GM19023 (cell line): Measurements from ENCODE around the gene CREB3L1.
"Not testable (repeated sequence)": the region's sequence is repeated elsewhere in the genome, so short reads cannot be mapped to it uniquely, and the experiment has no call there.

ENCODE experiments used
- ATAC-seq: cut with Tn5 transposase; IDR thresholded peaks from one replicate; pipeline ENCODE4 v1.9.1; 2021; ENCODE audit warnings: mild to moderate bottlenecking, moderate library complexity; ENCODE audit not compliant: unreplicated experiment

Gene CREB3L1

DNA sequence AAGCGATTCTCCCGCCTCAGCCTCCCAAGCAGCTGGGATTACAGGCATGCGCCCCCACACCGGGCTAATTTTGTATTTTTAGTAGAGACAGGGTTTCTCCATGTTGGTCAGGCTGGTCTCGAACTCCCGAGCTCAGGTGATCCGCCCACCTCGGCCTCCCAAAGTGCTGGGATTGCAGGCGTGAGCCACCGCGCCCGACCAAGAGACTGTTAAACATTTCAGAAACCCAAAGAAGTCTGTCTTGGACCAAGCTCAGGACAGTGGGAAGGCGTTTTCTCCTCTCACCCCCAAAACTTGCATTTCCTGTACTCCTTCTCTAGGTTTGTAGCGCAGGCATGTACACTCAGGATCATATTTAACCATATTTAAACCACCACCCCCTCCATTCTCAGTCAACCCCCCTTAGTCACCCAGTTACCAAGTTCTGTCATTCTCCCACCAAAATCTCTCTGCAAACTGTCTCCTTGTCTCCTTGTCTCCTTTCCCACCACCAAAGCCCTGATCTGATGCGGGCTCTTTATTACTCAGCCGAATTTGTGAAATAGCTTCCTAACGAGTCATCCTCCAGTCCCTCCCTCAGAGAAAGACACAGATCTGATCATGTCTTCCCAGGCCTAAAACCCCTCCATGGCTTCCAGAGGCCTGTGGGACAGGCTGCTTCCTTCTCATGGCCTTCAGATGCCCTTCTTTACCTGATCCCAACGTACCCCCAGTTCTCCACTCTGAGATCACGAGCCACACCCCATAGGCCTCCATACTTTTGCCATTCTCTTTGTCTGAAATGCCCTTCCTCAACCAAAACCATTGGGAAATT lies 29.0 kb upstream of the CREB3L1 start:
- no peak for ATAC-seq

DNA sequence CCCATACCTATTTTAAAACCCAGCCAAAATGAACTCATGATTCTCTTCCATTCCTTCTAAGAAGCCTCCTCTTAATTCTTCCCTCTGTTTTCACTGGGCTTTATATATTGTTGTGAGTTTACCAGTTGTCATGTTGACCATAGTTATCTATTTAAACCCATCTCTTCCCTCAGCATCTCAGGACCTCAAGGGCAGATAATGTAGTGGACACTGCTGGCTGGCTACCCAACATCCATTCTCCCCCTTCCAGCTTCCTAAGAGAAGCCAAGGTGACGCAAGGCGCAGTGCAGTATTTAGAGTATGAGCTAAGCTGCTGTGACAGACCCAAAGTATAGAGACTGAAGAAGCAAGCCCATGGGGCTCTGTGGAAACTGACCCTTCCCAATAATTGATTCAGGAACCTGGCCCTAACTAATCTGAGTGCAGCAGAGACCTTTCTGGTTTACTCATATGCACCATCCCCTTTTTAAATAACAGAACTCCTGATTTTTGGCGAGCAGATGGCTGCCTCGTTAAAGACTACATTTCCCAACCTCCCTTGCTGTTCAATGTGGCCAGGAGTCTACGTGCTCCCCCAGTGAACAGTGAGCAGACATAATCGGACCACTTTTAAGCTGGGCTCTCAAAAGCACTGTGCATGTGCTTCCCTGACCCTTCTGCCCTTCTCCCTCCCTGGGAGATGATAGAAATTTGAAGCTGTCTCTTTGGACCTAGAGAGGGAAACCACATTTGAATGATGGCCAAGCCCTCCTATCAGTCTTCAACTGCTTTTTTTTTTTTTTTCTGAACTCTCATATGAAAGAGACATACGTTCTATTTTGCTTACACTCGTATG lies 28.1 kb upstream of the CREB3L1 start:
- ATAC-seq = no peak

DNA sequence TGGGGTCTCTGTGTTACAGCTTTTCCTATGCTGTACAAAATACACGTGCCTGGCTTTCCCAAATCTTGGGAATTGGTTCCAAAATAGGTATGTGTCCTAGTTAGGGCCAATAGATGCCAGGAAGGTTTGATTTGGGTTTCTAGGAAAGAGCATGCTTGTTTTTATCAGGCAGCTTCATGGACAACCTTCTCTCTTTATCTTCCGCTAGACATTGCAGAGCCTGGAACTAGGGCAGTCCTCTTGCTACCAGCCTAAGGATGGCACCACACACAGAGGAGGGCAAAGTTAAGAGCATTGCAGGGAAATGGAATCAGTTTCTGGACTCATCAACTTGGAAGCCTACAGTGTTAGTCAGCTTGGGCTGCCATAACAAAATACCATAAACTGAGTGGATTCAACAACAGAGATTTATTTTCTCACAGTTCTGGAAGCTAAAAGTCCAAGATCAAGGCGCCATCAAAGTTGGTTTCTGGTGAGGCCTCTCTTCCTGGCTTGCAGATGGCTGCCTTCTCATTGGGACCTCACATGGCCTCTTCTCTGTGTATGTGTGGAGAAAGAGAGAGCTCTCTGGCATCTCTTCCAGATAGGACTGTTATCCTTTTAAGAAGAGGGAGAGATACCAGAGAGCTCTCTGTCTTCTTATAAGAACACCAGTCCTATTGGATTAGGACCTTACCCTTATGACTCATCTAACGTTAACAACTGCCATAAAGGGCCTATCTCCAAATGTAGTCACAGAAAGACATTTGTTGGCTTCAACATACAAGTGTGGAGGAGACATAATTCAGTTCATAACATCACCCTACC lies 27.3 kb upstream of the CREB3L1 start:
- ATAC-seq = no peak

DNA sequence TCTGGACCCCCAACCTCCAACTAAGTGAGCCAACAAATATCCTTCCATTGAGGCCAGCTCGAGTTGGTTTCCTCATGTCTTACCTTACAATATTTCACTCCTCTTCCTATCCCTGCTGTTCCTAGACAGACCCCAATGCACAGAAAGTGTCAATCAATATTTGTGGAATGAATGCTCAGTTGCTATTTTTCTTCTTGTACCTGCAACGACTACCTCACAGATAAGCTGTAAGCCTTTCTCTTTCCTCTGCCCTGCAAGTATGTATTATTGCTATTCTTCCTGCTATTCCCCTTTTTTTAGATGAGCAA lies 26.8 kb upstream of the CREB3L1 start:
- ATAC-seq = no peak

DNA sequence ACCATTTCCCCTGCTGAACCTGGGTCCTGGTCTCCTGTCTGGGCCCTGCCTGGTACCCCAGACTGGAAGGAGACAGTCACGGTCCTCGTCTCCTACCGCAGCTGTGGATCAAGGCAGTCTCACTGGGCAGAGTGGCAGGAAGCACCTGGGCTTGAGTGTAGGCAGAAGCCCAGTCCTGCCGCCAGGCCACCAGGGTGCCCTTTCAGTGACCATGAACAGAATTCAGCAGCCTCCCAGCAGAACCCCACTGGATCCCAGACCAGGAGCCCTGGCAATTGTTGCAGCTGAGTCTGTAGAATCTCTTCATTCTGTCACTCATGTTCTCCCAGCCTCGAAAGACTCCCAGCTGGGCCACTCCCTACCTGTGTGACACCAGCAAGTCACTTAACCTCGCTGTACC lies 25.5 kb upstream of the CREB3L1 start:
- ATAC-seq = no peak

DNA sequence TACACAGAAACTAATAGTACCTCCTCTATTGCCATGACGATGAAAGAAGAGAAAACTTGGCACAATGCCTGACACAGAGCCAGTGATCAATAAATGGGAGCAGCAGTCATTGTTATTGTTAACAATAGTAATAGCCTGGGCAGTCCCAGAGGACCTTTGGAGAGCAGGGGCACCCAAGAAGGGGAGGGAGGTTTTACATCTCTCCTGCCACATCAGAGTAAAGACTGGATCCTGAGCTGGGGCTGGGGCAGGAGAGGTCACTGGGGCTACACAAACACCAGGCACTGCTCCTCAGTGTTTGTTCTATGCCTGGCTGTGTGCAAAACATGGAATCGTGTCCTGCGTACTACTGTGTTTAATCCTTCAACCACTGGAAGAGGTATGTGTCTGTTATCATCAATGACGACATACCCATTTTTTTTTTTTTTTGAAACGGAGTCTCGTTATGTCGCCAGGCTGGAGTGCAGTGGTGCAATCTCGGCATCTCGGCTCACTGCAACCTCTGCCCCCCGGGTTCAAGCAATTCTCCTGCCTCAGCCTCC lies 25.0 kb upstream of the CREB3L1 start:
- ATAC-seq = no peak

DNA sequence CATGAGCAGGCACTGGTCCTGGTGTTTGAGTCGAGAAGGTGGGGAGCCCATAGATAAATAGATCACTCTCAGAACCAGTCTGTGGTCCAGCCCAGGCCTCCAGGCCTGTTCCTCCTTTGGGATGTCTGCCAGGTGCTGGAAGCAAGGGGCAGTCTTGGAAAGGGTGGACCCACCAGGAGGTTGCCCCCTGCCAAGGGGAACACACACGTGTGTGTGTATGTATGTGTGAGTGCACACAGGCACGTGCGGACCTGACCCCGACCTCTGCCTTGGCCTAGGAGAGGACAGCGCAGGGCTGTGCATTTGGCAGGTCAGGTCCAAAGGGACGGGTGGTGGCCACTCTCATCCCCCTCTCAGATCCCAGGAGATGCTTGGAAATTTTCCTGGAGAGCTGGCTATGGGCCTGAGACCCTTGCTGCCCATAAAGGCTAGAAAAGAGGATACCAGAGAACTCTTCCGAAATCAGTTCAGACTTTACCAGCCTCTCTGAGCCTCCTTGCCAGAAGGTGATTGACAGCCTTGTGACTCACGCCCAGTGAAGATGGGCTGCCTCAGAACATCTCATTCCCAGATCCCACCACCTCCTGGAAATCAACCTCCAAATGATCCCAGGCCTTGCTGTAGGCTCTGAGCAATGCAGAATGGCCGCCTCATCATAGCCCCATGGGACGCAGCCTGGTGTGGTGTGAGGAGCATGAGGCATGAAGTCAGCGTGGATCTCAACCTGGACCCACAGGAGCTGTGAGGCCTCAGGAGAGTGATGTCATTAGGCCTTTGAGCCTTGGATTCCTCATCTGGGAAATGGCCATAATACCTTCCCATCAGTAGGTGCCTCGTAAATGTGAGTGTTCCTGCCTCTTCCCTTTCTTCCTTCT lies 24.0 kb upstream of the CREB3L1 start:
- ATAC-seq = no peak

DNA sequence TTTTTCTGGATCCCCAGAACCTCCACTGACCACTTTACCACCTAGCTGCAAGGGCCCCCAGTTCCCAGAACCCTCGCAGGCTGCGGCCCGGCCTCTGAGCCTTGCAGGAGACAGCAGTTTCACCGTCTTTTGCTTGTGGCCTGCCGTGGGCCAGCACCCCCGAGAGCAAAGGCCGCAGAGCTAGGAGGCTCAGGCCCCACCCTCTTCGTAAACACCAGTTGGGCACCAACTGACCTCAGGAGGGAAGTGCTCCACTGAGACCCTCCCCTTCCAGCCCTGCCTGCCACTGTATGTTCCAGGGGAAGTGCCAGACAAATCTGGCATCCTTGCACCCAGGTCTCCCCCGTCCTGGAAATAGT lies 23.4 kb upstream of the CREB3L1 start:
- no peak for ATAC-seq

DNA sequence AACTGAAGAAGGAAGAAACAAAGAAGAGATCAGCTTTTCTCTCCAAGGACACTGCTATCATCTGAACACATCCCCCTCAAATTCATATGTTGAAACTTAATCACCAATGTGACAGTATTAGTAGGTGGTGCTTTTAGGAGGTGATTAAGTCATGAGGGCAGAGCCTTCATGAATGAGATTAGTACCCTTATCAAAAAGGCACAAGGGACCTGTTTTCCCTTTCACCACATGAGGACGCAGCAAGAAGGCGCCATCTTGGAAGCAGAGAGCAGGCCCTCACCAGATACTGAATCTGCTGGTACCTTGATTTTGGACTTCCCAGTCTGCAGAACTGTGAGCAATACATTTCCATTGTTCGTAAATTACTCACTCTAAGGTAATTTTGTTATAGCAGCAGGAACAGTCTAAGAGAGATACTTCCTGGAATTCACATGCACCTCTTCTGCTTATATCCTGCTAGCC lies 20.9 kb upstream of the CREB3L1 start:
- ATAC-seq = no peak

DNA sequence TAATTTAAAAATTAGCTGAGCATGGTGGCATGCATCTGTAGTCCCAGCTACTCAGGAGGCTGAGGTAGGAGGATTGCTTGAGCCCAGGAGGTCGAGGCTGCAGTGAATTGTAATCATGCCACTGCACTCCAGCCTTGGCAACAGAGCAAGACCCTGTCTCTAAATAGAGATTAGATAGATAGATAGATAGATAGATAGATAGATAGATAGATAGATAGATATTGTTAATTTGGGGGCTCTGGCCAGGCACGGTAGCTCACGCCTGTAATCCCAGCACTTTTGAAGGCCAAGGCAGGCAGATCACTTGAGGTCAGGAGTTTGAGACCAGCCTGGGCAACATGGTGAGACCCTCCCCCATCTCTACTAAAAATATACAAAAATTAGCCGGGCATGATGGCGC lies 18.1 kb upstream of the CREB3L1 start:
- ATAC-seq = not testable (repeated sequence)

DNA sequence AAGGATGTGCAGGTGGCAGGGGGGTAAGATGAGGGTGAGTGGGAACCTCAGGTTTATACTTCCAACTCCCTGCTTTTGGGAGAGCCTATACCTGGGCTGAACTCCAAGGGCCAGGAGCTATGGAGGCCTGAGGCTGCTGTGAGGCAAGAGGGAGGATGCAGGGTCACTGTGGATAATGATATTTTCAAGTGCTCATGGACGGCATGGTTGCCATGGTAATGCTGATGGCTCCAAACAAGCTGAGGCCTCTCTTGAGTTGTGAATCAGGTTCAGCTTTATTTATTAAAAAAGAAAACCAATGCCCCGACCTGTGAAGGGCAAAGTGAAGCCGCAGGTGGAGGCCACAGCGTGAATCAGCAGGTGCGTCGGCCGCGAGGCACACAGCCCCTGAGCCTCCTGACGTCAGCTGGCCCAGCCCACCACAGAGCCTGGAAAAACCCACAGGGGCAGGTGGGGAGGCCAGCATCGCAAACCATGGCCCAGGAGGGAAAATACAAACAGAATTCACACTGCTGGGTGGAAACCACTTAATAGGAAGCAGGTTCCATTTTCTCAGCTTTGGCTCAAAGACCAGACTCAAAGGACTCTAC lies 17.4 kb upstream of the CREB3L1 start:
- ATAC-seq = no peak

DNA sequence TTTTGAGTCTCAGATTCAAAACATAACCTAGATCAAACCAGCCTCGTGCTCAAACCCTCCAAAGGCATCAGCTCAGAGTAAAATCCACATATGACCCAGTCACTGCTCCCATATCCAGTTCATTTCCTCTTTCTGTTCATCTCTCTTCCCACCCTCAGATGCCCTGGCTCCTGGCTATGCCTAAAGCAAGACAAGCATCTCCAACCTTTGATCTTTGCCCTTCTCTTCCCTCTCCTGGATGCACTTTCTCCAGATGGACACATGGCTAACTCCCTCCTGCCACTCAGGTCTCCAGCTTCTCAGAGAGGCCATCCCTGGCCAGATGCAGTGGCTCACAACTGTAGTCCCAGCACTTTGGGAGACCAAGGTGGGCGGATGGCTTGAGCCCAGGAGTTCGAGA lies 14.3 kb upstream of the CREB3L1 start:
- no peak for ATAC-seq

DNA sequence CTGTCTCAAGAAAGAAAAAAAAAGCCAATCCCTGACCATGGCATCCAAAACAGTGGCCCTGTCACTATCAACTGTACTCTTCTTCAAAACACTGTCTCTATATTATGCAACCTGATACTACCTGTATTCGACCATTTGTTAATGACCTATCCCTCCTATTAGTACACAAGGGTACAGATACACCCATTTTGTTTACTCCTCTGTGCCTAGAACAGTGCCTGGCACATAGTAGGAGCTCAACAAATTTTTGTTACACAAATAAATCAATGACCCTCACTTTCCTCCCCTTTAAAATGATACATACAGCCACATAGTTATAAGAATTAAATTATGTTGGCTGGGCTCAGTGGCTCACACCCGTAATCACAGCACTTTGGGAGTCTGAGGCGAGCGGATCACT lies 13.4 kb upstream of the CREB3L1 start:
- no peak for ATAC-seq

DNA sequence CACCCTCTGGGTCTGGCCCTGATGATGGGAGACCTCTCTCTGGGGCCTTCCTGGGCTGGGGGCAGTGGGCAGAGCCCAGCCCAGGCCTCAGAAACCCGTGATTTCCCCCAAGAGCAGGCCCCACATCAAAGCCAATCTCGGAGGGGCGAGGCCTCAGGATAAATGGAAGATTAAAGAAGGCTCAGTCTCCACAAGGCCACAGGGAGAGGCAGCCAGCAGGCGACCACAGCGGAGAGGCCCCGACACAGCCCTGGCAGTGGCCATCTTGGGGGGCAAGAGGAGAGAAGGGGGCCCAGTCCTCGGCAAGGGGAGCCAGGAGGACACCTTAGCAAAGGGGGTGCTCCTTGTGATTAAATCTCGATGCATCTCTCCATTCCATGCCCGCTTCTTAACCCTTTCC lies 12.5 kb upstream of the CREB3L1 start:
- ATAC-seq = no peak

DNA sequence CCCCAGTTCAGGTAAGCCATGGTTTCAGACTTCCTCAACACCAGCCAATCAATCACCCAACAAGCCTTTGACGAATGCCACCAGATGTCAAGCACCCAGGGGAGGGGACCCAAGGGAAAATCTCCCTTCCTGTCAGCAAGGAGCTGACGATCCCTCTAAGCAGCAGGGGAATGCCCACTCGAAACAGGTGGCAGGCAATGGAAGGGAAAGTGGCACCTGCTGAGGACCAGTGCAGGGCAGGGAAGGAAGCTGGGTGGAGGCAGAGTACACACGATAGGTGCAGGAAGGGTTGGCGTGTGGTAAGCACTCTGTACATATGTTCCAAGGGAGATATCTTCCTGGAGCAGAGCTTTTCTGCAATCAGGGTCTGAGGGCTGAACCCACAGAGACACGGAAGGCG lies 11.7 kb upstream of the CREB3L1 start:
- ATAC-seq = no peak

DNA sequence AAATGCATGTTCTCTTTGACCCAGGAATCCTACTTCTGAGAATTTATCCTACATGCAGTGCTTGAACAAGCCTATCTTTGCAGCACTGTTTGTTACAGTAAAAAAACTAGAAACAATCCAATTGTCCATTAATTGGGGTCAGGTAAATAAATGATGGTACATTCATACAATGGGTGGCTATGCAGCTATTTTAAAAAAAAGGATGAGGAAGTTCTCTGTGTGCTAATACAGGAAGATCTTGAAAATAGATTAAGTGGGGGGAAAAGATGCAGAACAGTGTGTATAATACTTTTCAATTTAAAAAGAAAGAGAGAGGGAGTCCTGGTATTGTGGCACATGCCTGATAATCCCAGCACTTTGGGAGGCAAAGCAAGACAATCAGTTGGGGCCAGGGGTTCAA lies 9.5 kb upstream of the CREB3L1 start:
- no peak for ATAC-seq

DNA sequence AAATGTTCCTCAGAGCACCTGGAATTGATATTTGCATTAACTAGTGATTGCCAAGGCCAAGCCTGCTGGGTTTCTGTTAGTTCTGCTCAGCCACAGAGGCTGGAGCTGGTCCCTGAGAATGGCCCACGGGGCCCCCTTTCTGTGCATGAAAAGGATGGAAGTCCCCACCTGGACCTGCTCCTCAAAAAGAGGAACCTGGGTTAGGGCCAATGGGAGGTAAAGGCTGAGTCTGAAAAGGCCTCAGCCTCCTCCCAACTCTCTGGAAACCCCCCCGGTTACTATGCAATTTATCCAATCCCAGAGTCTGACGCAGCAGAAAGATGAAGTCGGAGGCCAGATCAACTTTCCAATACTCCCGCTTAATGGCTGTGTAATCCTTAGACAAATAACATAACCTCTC lies 6.8 kb upstream of the CREB3L1 start:
- ATAC-seq = no peak

DNA sequence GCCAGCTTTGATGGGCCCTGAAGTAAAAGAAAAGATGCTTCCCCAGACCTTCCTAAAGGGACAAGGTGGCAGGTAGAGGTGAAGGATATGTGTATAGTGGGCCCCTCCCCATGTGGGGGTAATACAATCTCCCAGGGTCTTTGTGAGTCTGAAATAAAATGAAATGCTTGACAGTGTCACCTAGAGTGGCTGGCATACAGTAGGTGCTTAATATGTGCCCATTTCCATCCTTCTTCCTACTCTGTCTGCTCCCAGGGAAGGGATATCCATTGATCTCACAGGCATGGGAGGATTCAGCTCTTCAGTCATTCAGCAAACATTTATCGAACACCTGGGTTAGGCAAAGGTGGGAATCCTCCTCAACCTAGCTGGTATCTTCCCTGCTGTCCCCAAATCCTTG lies 6.1 kb upstream of the CREB3L1 start:
- no peak for ATAC-seq

DNA sequence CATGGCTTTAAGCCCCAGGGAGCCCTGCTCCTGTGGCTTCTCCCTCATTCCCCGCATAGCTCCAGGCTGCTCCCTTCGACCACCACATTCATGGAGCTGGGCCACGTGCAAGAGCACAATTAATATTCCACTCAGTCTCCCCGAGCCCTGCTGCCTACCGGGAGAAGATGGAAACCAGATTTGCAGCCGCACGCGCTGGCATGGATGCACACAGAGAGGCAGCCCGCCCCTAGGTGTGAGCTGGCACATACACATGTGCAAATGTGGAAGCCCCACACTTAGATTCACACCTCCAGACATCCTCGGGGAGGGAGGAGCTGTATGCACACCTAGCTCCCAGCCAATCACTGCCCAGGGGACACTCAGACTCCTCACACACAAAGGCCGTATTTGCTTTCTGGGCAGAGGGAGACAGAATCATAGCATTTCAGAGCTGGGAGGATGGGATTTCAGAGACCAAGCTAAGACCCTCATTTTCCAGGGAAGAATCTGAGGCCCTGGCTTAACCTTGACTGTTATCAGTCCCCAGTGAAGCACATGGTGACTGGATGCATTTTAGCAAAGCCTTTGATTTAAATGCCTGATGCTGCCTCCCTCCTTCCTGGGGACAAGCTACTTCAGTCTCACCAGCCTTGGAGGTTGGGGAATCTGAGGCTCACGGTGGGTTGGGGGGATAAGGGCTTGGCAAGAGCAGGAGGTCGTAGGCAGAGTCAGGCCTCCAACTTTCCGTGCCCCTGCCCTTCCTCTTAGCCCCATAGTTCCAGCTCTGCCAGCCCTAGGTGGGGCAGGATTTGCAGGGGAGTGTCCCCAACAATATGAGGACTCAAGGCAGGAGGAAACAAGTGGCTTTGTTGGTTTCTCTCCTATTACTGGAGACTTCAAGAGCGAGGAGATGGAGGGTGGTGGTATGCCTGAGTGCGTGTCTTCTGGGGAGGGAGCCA lies 5.3 kb upstream of the CREB3L1 start:
- no peak for ATAC-seq
